ENCODE data around the gene CX3CR1. TPM values are rescaled to one million over a fixed set of nuclear protein-coding genes. Genes with fewer than 3 reads are reported as not detected.

CX3CR1 gene
- total and polyA plus RNA-seq, 10 of the 15 experiments (the other 5 are each of a cell fraction or from before 2014, with no cell fraction given) = 0.05 to 0.53 (median 0.15) TPM

GRCh38 chr3:39278616-39278935, 1.3 kb downstream of the CX3CR1 start (continued):
- TF ChIP-seq ZNF207 (IDR thresholded peaks at IDR 0.05; ENCODE audit: borderline replicate concordance) (no peak), MYB (IDR thresholded peaks at IDR 0.05; ENCODE audit: borderline replicate concordance, low read depth, low read length) (no peak), BCL3 (IDR thresholded peaks at IDR 0.05; ENCODE audit: borderline replicate concordance, insufficient read depth, low read depth, low read length, poor library complexity, severe bottlenecking) (no peak), HDAC6 (IDR thresholded peaks at IDR 0.05; ENCODE audit: unreplicated experiment) (no peak), JUNB (IDR thresholded peaks at IDR 0.05) (no peak), IRF4 (IDR thresholded peaks at IDR 0.05; ENCODE audit: low read depth, low read length) (no peak)

GRCh38 chr3:39277893-39278615, 1.8 kb downstream of the CX3CR1 start:
- ATAC-seq (no peak), DNase-seq (ENCODE audit: low read depth, low spot score) (no peak), FAIRE-seq (no peak)
- Histone ChIP-seq H4K20me1 (ENCODE audit: control insufficient read depth, insufficient read depth) (no peaks in the 10 kb centered on the region), H3K36me3 (ENCODE audit: control insufficient read depth in 2 of 2, insufficient read depth in 2 of 2, low read length in 1 of 2) (no peaks in the 10 kb centered on the region), H3K4me2 (ENCODE audit: control insufficient read depth, insufficient read depth) (no peak overlapping the region), H3K9me3 (replicated peaks; ENCODE audit: control insufficient read depth, insufficient read depth, low read length) (no peaks in the 10 kb centered on the region), H3K9ac (ENCODE audit: control insufficient read depth, insufficient read depth, low read length) (no peak overlapping the region), H3K79me2 (ENCODE audit: control insufficient read depth, insufficient read depth, low read length) (no peaks in the 10 kb centered on the region), H3K27me3 (replicated peaks in 1 of 2; ENCODE audit: control insufficient read depth in 2 of 2, insufficient read depth in 2 of 2, low read length in 1 of 2) (peaks cover 0 to 3% of the 10 kb centered on the region in 2 experiments; a peak in 1 of 4 replicates), H3K4me1 (ENCODE audit: control insufficient read depth, insufficient read depth, low read length) (peaks cover 6% of the 10 kb centered on the region), H3K4me3 (no peak overlapping the region), H3K27ac (ENCODE audit: control insufficient read depth, insufficient read depth) (no peak overlapping the region), H2AFZ (ENCODE audit: control insufficient read depth, low read depth, low read length) (no peak overlapping the region)
- ChIA-PET SMC1A (ENCODE audit: uncharacterized antibody, unreplicated experiment) (interaction anchor here (1.2 to 20.6 kb wide), 5 partner anchors 13 to 84 kb away, joined by 3 to 648 read pairs (median 9); partner anchors contain the start of gene XIRP1), CTCF (interaction anchor here (0.5 to 15.5 kb wide), 5 partner anchors 8 to 1936 kb away, joined by 3 to 191 read pairs (median 3); partner anchors contain the start of gene XIRP1), RAD21 (ENCODE audit: unreplicated experiment) (interaction anchor here (1.0 to 4.3 kb wide), 2 partner anchors 10 to 88 kb away, joined by 3 to 19 read pairs; no protein-coding TSS in a partner anchor), POLR2A (interaction anchor here (0.7 kb wide), 2 partner anchors 34 to 298 kb away, joined by 6 to 8 read pairs; no protein-coding TSS in a partner anchor)
- BruUV-seq (replicated peaks) = no TSS peak
- intact Hi-C loops (cut with micrococcal nuclease; ENCODE audit: unreplicated experiment) (no loop called here), in situ Hi-C loops (cut with MboI) (no loop called here)
- TF ChIP-seq SMAD5 (IDR thresholded peaks at IDR 0.05; ENCODE audit: low read depth) (no peak), MLLT1 (IDR thresholded peaks at IDR 0.05) (no peak), STAT3 (IDR thresholded peaks at IDR 0.05; ENCODE audit: low read depth, low read length) (no peak), ELK1 (IDR thresholded peaks at IDR 0.05; ENCODE audit: low read depth, low read length) (no peak)
- 30% methylated on average over 5 of the region's 5 CpGs for WGBS (ENCODE audit: insufficient coverage, insufficient replicate concordance, low lambda C conversion rate, missing lambda C conversion rate)
